SK-N-SH (cell line): Measurements from ENCODE around the gene CDO1. TPM values are rescaled to one million over a fixed set of nuclear protein-coding genes. Genes with fewer than 3 reads are reported as not detected.

ENCODE experiments used
- CTCF ChIA-PET: fragments of 300-600, 350-600 bp; formaldehyde crosslinking; extraction: SDS; loops from one replicate; lab custom pipeline; 2021; lab: Yijun Ruan, JAX
- POLR2A ChIA-PET: fragments of 350-600 bp; sonication (Branson Sonifier 250); formaldehyde crosslinking; extraction: SDS; loops from one replicate; lab custom pipeline; 2020; ENCODE audit warnings: antibody characterized with exemption, inconsistent platforms; lab: Yijun Ruan, JAX
- DNase-seq: peaks from one replicate; pipeline ENCODE4 v3.0.0; 2012
- H2AFZ ChIP-seq: fragments of 200-600 bp; sonication (generic); 2 replicates; pipeline ENCODE4 v1.8.1; 2016; ENCODE audit warnings: antibody characterized with exemption, mild to moderate bottlenecking, low read depth
- H3F3A ChIP-seq: fragments of 200-600 bp; sonication (generic); replicated peaks from 2 replicates; pipeline ENCODE3; 2016; ENCODE audit warnings: antibody characterized with exemption, mild to moderate bottlenecking; ENCODE audit not compliant: insufficient read depth
- H3K27ac ChIP-seq, 2 experiments: fragments of 200-500 bp in 1 of 2; fragments of 200-600 bp in 1 of 2; sonication (Bioruptor generic) in 1 of 2; sonication (generic), shearing (Covaris generic) in 1 of 2; 2 replicates each; pipeline versions ENCODE4 v1.5.1 to v1.6.1; 2014 to 2016; ENCODE audit warnings: low read depth in 2 of 2, inconsistent platforms in 1 of 2, low read length in 1 of 2, mild to moderate bottlenecking in 1 of 2, mixed read lengths in 1 of 2
- H3K27me3 ChIP-seq: fragments of 200-600 bp; sonication (generic), shearing (Covaris generic); 2 replicates; pipeline ENCODE4 v1.6.1; 2016; ENCODE audit warnings: mixed run types; ENCODE audit not compliant: insufficient read depth
- H3K36me3 ChIP-seq, 2 experiments: fragments of 200-500 bp in 1 of 2; fragments of 200-600 bp in 1 of 2; sonication (Bioruptor generic) in 1 of 2; sonication (generic) in 1 of 2; replicated peaks in 1 of 2; 2 replicates each; pipeline versions ENCODE3 to v1.5.1; 2014 to 2016; ENCODE audit warnings: low read length in 1 of 2, mild to moderate bottlenecking in 1 of 2; ENCODE audit not compliant: insufficient read depth in 2 of 2, control insufficient read depth in 1 of 2
- H3K4me1 ChIP-seq, 2 experiments: fragments of 200-500 bp in 1 of 2; fragments of 200-600 bp in 1 of 2; sonication (Bioruptor generic) in 1 of 2; sonication (generic), shearing (Covaris generic) in 1 of 2; 2 replicates each; pipeline versions ENCODE4 v1.5.1 to v1.6.1; 2014 to 2016; ENCODE audit warnings: low read depth in 1 of 2, low read length in 1 of 2, mixed run types in 1 of 2; ENCODE audit not compliant: insufficient read depth in 2 of 2, control insufficient read depth in 1 of 2
- H3K4me2 ChIP-seq: fragments of 200-600 bp; sonication (generic), shearing (Covaris generic); 2 replicates; pipeline ENCODE4 v1.6.1; 2017; ENCODE audit warnings: mixed run types
- H3K4me3 ChIP-seq, 2 experiments: fragments of 200-500 bp in 1 of 2; fragments of 200-600 bp in 1 of 2; sonication (Bioruptor generic) in 1 of 2; sonication (generic), shearing (Covaris generic) in 1 of 2; 2 replicates each; pipeline versions ENCODE4 v1.5.1 to v1.8.1; 2014 to 2016; ENCODE audit warnings: low read depth in 2 of 2, inconsistent platforms in 1 of 2, low read length in 1 of 2, mild to moderate bottlenecking in 1 of 2, mixed read lengths in 1 of 2, moderate library complexity in 1 of 2
- H3K79me2 ChIP-seq: fragments of 200-600 bp; sonication (generic); 2 replicates; pipeline ENCODE4 v1.8.1; 2017; ENCODE audit warnings: mild to moderate bottlenecking; ENCODE audit not compliant: insufficient read depth
- H3K9ac ChIP-seq: fragments of 200-600 bp; sonication (generic); 2 replicates; pipeline ENCODE4 v1.6.1; 2017; ENCODE audit warnings: mixed run types
- H3K9me2 ChIP-seq: fragments of 200-600 bp; sonication (generic); 2 replicates; pipeline ENCODE4 v1.6.1; 2017; ENCODE audit warnings: mixed run types
- H3K9me3 ChIP-seq: fragments of 200-600 bp; sonication (generic); 2 replicates; pipeline ENCODE4 v1.6.1; 2017; ENCODE audit warnings: mixed run types, mild to moderate bottlenecking, moderate library complexity
- H4K20me1 ChIP-seq: fragments of 200-600 bp; sonication (generic); 2 replicates; pipeline ENCODE4 v1.6.1; 2017; ENCODE audit warnings: mild to moderate bottlenecking, mixed run types; ENCODE audit not compliant: insufficient read depth
- CHD2 ChIP-seq: fragments of 150-350 bp; IDR thresholded peaks from 2 replicates; pipeline ENCODE4 v1.6.1; 2018; ENCODE audit warnings: low read length; ENCODE audit not compliant: partially characterized antibody
- CTCF ChIP-seq: fragments of 200-600 bp; sonication (generic); IDR thresholded peaks from 2 replicates; pipeline ENCODE4 v1.6.1; 2017; ENCODE audit warnings: antibody characterized with exemption, mild to moderate bottlenecking, moderate library complexity
- ELF1 ChIP-seq: IDR thresholded peaks from 2 replicates; pipeline ENCODE4 v1.4.0; 2012
- EP300 ChIP-seq, 2 experiments: IDR thresholded peaks; 2 replicates each; pipeline versions ENCODE4 v1.4.0 to v1.6.1; 2012; ENCODE audit warnings: borderline replicate concordance in 1 of 2, low read depth in 1 of 2, low read length in 1 of 2
- EZH2phosphoT487 ChIP-seq: fragments of 200-600 bp; sonication (generic); IDR thresholded peaks from 2 replicates; pipeline ENCODE4 v1.6.1; 2017; ENCODE audit warnings: low read depth, mixed run types, mild to moderate bottlenecking, antibody characterized with exemption, moderate library complexity, borderline replicate concordance
- FOSL2 ChIP-seq: IDR thresholded peaks from 2 replicates; pipeline ENCODE4 v1.4.0; 2012; ENCODE audit warnings: low read depth, mild to moderate bottlenecking, moderate library complexity, borderline replicate concordance
- FOXJ3 ChIP-seq: sonication (generic); formaldehyde crosslinking; IDR thresholded peaks from 2 replicates; pipeline ENCODE4 v1.5.1; 2020; ENCODE audit warnings: mild to moderate bottlenecking, missing genetic modification reagents
- FOXM1 ChIP-seq: IDR thresholded peaks from 2 replicates; pipeline ENCODE4 v1.4.0; 2012; ENCODE audit warnings: low read depth, mild to moderate bottlenecking
- JUND ChIP-seq: IDR thresholded peaks from 2 replicates; pipeline ENCODE4 v1.4.0; 2012
- MEF2A ChIP-seq: IDR thresholded peaks from 2 replicates; pipeline ENCODE4 v1.4.0; 2012; ENCODE audit warnings: low read depth, borderline replicate concordance
- MXI1 ChIP-seq: IDR thresholded peaks from 2 replicates; pipeline ENCODE4 v1.6.1; 2012; ENCODE audit warnings: mild to moderate bottlenecking, low read depth, low read length, improper control_type of control experiment
- NFIC ChIP-seq: IDR thresholded peaks from 2 replicates; pipeline ENCODE4 v1.4.0; 2012; ENCODE audit warnings: borderline replicate concordance
- NRF1 ChIP-seq: IDR thresholded peaks from 2 replicates; pipeline ENCODE4 v1.6.1; 2012; ENCODE audit warnings: low read depth, mild to moderate bottlenecking, low read length
- POLR2AphosphoS5 ChIP-seq: IDR thresholded peaks from 2 replicates; pipeline ENCODE4 v1.6.1; 2012; ENCODE audit warnings: low read depth, low read length
- RAD21 ChIP-seq: IDR thresholded peaks from 2 replicates; pipeline ENCODE4 v1.6.1; 2012; ENCODE audit warnings: mild to moderate bottlenecking, low read length
- RCOR1 ChIP-seq: fragments of 150-350 bp; IDR thresholded peaks from 2 replicates; pipeline ENCODE4 v1.6.1; 2017; ENCODE audit warnings: antibody characterized with exemption, low read length
- RXRA ChIP-seq: IDR thresholded peaks from 2 replicates; pipeline ENCODE4 v1.4.0; 2012; ENCODE audit warnings: low read depth, mild to moderate bottlenecking, borderline replicate concordance
- SMC3 ChIP-seq: IDR thresholded peaks from 2 replicates; pipeline ENCODE4 v1.6.1; 2012; ENCODE audit warnings: low read depth, low read length, improper control_type of control experiment
- TEAD4 ChIP-seq: IDR thresholded peaks from 2 replicates; pipeline ENCODE4 v1.4.0; 2012; ENCODE audit warnings: mild to moderate bottlenecking, borderline replicate concordance; ENCODE audit not compliant: insufficient read depth
- ZBTB33 ChIP-seq: IDR thresholded peaks from 2 replicates; pipeline ENCODE4 v1.4.0; 2012; ENCODE audit warnings: low read depth, borderline replicate concordance
- WGBS: methylation state at CpG from one replicate; pipeline ENCODE4 v1.1.6; 2017; ENCODE audit warnings: low lambda C conversion rate; 5-methylcytosine and 5-hydroxymethylcytosine counted together
- polyA plus RNA-seq, 3 experiments: library from polyadenylated mRNA; depleted of rRNA; stranded (reverse); fragments of >200 nt; gene quantifications; 2 replicates each; pipeline ENCODE4 v1.2.3, GENCODE V29; 2012

CDO1 gene
- polyA plus RNA-seq, 1 of the 3 experiments (the other 2 are of a cell fraction): 3.1 TPM

- WGBS: 0% methylated on average over 1 of the region's 1 CpG
- peaks cover 4% of the 10 kb centered on the region; the same call in 1 of the 2 replicates for H3K27me3 ChIP-seq
- H3K4me3 ChIP-seq: no peak overlapping the region
- no peaks in the 10 kb centered on the region for H3K36me3 ChIP-seq
- DNase-seq: no peak
- H3K4me2 ChIP-seq: no peak overlapping the region
- H3K9me2 ChIP-seq: no peaks in the 10 kb centered on the region
- H3K27ac ChIP-seq: no peak overlapping the region
- ChIA-PET CTCF (no interaction called here), POLR2A (no interaction called here)
- H3K4me1 ChIP-seq: no peaks in the 10 kb centered on the region
- H3F3A ChIP-seq: no peaks in the 10 kb centered on the region
- H3K9me3 ChIP-seq: no peaks in the 10 kb centered on the region
- no peak overlapping the region for H2AFZ ChIP-seq
- no peak overlapping the region for H3K9ac ChIP-seq
- H4K20me1 ChIP-seq: no peaks in the 10 kb centered on the region
- H3K79me2 ChIP-seq: no peaks in the 10 kb centered on the region
- TF ChIP-seq CHD2 (no peak), SMC3 (no peak), RAD21 (no peak), ELF1 (no peak), ZBTB33 (no peak), EP300 (IDR thresholded peaks at IDR 0.05; ENCODE audit: borderline replicate concordance in 1 of 2, low read depth in 1 of 2, low read length in 1 of 2) (no peak), RXRA (no peak), NFIC (no peak), MEF2A (no peak), RCOR1 (no peak), FOXJ3 (CRISPR knock-in tag) (no peak), CTCF (no peak), NRF1 (no peak), JUND (no peak)
These were observed 38.0 kb downstream of the CDO1 start for GRCh38 chr5:115778417-115778816.

- no peaks in the 10 kb centered on the region for H4K20me1 ChIP-seq
- POLR2A ChIA-PET: no interaction called here
- no peak overlapping the region for H3K4me2 ChIP-seq
- H3F3A ChIP-seq: no peaks in the 10 kb centered on the region
- H3K79me2 ChIP-seq: no peaks in the 10 kb centered on the region
- no peaks in the 10 kb centered on the region for H3K9me3 ChIP-seq
- H3K27ac ChIP-seq: no peak overlapping the region
- no peaks in the 10 kb centered on the region for H3K36me3 ChIP-seq
- no peaks in the 10 kb centered on the region for H3K4me1 ChIP-seq
- CTCF ChIA-PET: no interaction called here
- no peak overlapping the region for H3K9ac ChIP-seq
- DNase-seq: no peak
- H3K4me3 ChIP-seq: no peak overlapping the region
- H3K9me2 ChIP-seq: no peaks in the 10 kb centered on the region
- WGBS: 63% methylated on average over 3 of the region's 3 CpGs
- TF ChIP-seq FOSL2 (no peak), MXI1 (no peak), NRF1 (no peak), EZH2phosphoT487 (no peak), FOXJ3 (CRISPR knock-in tag) (no peak), SMC3 (no peak), FOXM1 (no peak), NFIC (no peak), TEAD4 (no peak), JUND (no peak), POLR2AphosphoS5 (no peak), ZBTB33 (no peak)
- no peak overlapping the region for H2AFZ ChIP-seq
- H3K27me3 ChIP-seq: peaks cover 4% of the 10 kb centered on the region; the same call in 1 of the 2 replicates
These were observed 39.5 kb downstream of the CDO1 start for GRCh38 chr5:115776989-115777388.
